Measurements from ENCODE around the gene COL18A1.

The COL18A1 gene

GRCh38 chr21:45562965-45563364, 158.0 kb downstream of the COL18A1 start:
- Histone ChIP-seq H4K20me1 (ENCODE audit: insufficient read depth, low read length) (no peaks in the 10 kb centered on the region), H3K79me2 (ENCODE audit: insufficient read depth, low read length) (no peaks in the 10 kb centered on the region), H3K9me3 (ENCODE audit: insufficient read depth, low read length, severe bottlenecking) (no peaks in the 10 kb centered on the region), H3K9ac (ENCODE audit: low read depth, low read length) (no peak overlapping the region), H3K4me3 (ENCODE audit: low read depth in 1 of 2, low read length in 2 of 2) (no peak overlapping the region), H3K27me3 (ENCODE audit: insufficient read depth, low read length, poor library complexity) (peaks cover 11% of the 10 kb centered on the region), H2AFZ (ENCODE audit: low read depth, low read length) (no peak overlapping the region), H3K4me1 (ENCODE audit: insufficient read depth, low read length) (no peaks in the 10 kb centered on the region), H3K4me2 (ENCODE audit: insufficient read depth, low read length) (no peak overlapping the region), H3K36me3 (ENCODE audit: insufficient read depth, low read length) (no peaks in the 10 kb centered on the region), H3K27ac (ENCODE audit: low read length) (no peak overlapping the region)
- ATAC-seq (ENCODE audit: insufficient read depth, low read depth) (no peak), DNase-seq (no peak)
- TF ChIP-seq EZH2 (IDR thresholded peaks at IDR 0.05; ENCODE audit: borderline replicate concordance, low read depth, low read length, severe bottlenecking) = no peak
- no peak for TF ChIP-seq CTCF (IDR thresholded peaks at IDR 0.05; ENCODE audit: borderline replicate concordance, extremely low read depth, low read length, poor library complexity, severe bottlenecking)
